ENCODE data around the gene PLK5. TPM values are rescaled to one million over a fixed set of nuclear protein-coding genes. Genes with fewer than 3 reads are reported as not detected.

PLK5 gene
- total RNA-seq, 1 experiment from 2014 or later: not detected

DNA sequence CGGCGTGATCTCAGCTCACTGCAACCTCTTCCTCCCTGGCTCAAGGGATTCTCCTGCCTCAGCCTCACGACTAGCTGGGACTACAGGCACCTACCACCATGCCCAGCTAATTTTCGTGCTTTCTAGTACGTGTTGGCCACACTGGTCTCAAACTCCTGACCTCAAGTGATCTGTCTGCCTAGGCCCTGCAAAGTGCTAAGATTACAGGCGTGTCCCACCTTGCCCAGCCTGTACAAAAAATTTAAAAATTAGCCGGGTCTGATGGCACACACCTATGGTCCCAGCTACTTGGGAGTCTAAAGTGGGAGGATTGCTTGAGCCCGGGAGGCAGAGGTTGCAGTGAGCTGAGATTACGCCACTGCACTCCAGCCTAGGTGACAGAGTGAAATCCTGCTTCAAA is 48.9 kb downstream of the PLK5 start:
- DNase-seq (ENCODE audit: low spot score): no peak
- Histone ChIP-seq H3K4me3 (ENCODE audit: low read depth, low read length, poor library complexity, severe bottlenecking) (no peak overlapping the region), H3K27ac (ENCODE audit: low read depth, low read length, poor library complexity, severe bottlenecking) (no peak overlapping the region), H3K9me3 (ENCODE audit: low read depth, low read length, poor library complexity, severe bottlenecking) (no peaks in the 10 kb centered on the region), H3K36me3 (ENCODE audit: insufficient read depth, low read length, poor library complexity, severe bottlenecking) (peaks cover 10% of the 10 kb centered on the region), H3K4me1 (ENCODE audit: insufficient read depth, low read length, poor library complexity, severe bottlenecking) (no peaks in the 10 kb centered on the region), H3K27me3 (replicated peaks; ENCODE audit: insufficient read depth, low read depth, low read length, poor library complexity) (no peaks in the 10 kb centered on the region)
- ChIA-PET POLR2A (ENCODE audit: low non-redundant PET) (no interaction called here), CTCF (no interaction called here)
- intact Hi-C loops (cut with micrococcal nuclease; ENCODE audit: unreplicated experiment): no loop called here
- TF ChIP-seq EZH2 (IDR thresholded peaks at IDR 0.05; ENCODE audit: borderline replicate concordance, low read depth, low read length, poor library complexity, severe bottlenecking): no peak
- TF ChIP-seq, protein P1, sequence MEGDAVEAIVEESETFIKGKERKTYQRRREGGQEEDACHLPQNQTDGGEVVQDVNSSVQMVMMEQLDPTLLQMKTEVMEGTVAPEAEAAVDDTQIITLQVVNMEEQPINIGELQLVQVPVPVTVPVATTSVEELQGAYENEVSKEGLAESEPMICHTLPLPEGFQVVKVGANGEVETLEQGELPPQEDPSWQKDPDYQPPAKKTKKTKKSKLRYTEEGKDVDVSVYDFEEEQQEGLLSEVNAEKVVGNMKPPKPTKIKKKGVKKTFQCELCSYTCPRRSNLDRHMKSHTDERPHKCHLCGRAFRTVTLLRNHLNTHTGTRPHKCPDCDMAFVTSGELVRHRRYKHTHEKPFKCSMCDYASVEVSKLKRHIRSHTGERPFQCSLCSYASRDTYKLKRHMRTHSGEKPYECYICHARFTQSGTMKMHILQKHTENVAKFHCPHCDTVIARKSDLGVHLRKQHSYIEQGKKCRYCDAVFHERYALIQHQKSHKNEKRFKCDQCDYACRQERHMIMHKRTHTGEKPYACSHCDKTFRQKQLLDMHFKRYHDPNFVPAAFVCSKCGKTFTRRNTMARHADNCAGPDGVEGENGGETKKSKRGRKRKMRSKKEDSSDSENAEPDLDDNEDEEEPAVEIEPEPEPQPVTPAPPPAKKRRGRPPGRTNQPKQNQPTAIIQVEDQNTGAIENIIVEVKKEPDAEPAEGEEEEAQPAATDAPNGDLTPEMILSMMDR (conservative IDR thresholded peaks at IDR 0.05; ENCODE audit: low read depth, low read length): no peak
- no TSS peak for BruUV-seq (replicated peaks)

DNA sequence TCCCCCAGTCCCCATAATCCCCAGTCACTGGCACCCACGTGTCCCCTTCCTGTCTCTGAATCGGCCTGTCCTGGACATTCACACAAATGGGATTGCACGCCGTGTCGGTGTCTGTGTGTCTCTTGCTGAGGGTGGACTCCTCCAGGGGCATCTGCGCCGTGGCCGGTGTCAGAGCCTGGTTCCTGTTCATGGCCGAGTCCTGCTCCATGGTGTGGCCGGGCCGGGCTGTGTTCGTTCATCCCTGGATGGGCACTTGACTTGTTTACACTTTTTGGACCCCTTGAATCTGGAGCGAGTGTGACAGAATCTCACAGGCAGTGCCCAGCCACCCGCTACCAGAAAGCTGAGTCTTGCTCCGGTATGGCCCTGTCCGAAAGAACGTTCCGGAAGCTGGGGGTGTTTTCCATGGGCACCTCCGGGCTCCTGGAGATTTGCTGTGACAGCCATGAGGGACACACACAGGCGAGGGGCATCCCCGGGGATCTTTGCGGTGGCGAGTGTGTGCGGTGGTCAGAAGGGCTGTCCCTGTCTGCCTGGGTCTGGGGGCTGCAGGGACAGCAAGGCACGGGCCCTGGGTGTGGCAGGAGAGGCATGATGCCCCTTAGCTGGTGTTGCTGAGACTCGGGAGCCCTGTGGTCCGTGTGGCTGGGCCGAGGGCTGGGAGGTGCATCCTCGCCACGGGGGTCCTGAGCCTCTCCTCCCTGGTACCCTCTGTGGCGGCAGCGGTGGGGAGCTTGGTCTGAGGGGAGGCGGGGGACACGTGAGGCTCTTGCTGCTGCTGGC is 50.7 kb downstream of the PLK5 start:
- intact Hi-C loops (cut with micrococcal nuclease; ENCODE audit: unreplicated experiment): no loop called here
- Histone ChIP-seq H3K4me1 (ENCODE audit: insufficient read depth, low read length, poor library complexity, severe bottlenecking) (no peaks in the 10 kb centered on the region), H3K27ac (ENCODE audit: low read depth, low read length, poor library complexity, severe bottlenecking) (no peak overlapping the region), H3K9me3 (ENCODE audit: low read depth, low read length, poor library complexity, severe bottlenecking) (no peaks in the 10 kb centered on the region), H3K4me3 (ENCODE audit: low read depth, low read length, poor library complexity, severe bottlenecking) (no peak overlapping the region), H3K27me3 (replicated peaks; ENCODE audit: insufficient read depth, low read depth, low read length, poor library complexity) (no peaks in the 10 kb centered on the region), H3K36me3 (ENCODE audit: insufficient read depth, low read length, poor library complexity, severe bottlenecking) (peaks cover 25% of the 10 kb centered on the region)
- ChIA-PET CTCF (no interaction called here), POLR2A (ENCODE audit: low non-redundant PET) (no interaction called here)
- DNase-seq (ENCODE audit: low spot score): no peak
- BruUV-seq (replicated peaks): no TSS peak
- TF ChIP-seq, protein P1 (conservative IDR thresholded peaks at IDR 0.05; ENCODE audit: low read depth, low read length): no peak
- no peak for TF ChIP-seq EZH2 (IDR thresholded peaks at IDR 0.05; ENCODE audit: borderline replicate concordance, low read depth, low read length, poor library complexity, severe bottlenecking)

GRCh38 chr19:1575323-1576241 is 51.7 kb downstream of the PLK5 start:
- Histone ChIP-seq H3K4me1 (ENCODE audit: insufficient read depth, low read length, poor library complexity, severe bottlenecking) (no peaks in the 10 kb centered on the region), H3K27me3 (replicated peaks; ENCODE audit: insufficient read depth, low read depth, low read length, poor library complexity) (no peaks in the 10 kb centered on the region), H3K9me3 (ENCODE audit: low read depth, low read length, poor library complexity, severe bottlenecking) (no peaks in the 10 kb centered on the region), H3K27ac (ENCODE audit: low read depth, low read length, poor library complexity, severe bottlenecking) (no peak overlapping the region), H3K36me3 (ENCODE audit: insufficient read depth, low read length, poor library complexity, severe bottlenecking) (peaks cover 35% of the 10 kb centered on the region), H3K4me3 (ENCODE audit: low read depth, low read length, poor library complexity, severe bottlenecking) (no peak overlapping the region)
- no TSS peak for BruUV-seq (replicated peaks)
- ChIA-PET POLR2A (ENCODE audit: low non-redundant PET) (no interaction called here), CTCF (no interaction called here)
- intact Hi-C loops (cut with micrococcal nuclease; ENCODE audit: unreplicated experiment): no loop called here
- TF ChIP-seq EZH2 (IDR thresholded peaks at IDR 0.05; ENCODE audit: borderline replicate concordance, low read depth, low read length, poor library complexity, severe bottlenecking): no peak
- TF ChIP-seq, protein P1 (conservative IDR thresholded peaks at IDR 0.05; ENCODE audit: low read depth, low read length): no peak
- DNase-seq (ENCODE audit: low spot score): no peak

All from A673 (cell line).